Tibial nerve (tissue), 4 donors: ENCODE measurements around the gene PLCB4. TPM values are rescaled to one million over a fixed set of nuclear protein-coding genes. Genes with fewer than 3 reads are reported as not detected.

Experiments used
- DNase-seq, 2 donors: peaks; one replicate each; pipeline ENCODE4 v3.0.0-alpha.2; 2019; ENCODE audit warnings: low spot score in 2 of 2
- H3K27ac ChIP-seq, 4 donors: fragments of 200-600 bp; sonication (generic) in 3 of 4; one replicate each; pipeline ENCODE4 v1.5.1; 2017 to 2019; ENCODE audit warnings: mild to moderate bottlenecking in 1 of 4
- H3K27me3 ChIP-seq, 2 donors: fragments of 200-600 bp; sonication (generic) in 1 of 2; one replicate each; pipeline versions ENCODE4 v1.5.1 to v1.6.0; 2017 to 2019
- H3K36me3 ChIP-seq, 3 donors: fragments of 200-600 bp; sonication (generic); one replicate each; pipeline ENCODE4 v1.5.1; 2018 to 2019
- H3K4me1 ChIP-seq, 4 donors: fragments of 200-600 bp; sonication (generic) in 3 of 4; one replicate each; pipeline ENCODE4 v1.5.1; 2017 to 2019
- H3K4me3 ChIP-seq, 4 donors: fragments of 200-600 bp; sonication (generic) in 3 of 4; one replicate each; pipeline ENCODE4 v1.5.1; 2017 to 2019; ENCODE audit warnings: mild to moderate bottlenecking in 1 of 4, moderate library complexity in 1 of 4
- H3K9me3 ChIP-seq, 4 donors: fragments of 200-600 bp; sonication (generic) in 3 of 4; one replicate each; pipeline ENCODE4 v1.5.1; 2017 to 2019
- EP300 ChIP-seq, 2 donors: sonication (generic); formaldehyde crosslinking; IDR thresholded peaks; one replicate each; pipeline ENCODE4 v1.6.1; 2017; ENCODE audit warnings: antibody characterized with exemption in 2 of 2, mild to moderate bottlenecking in 1 of 2
- POLR2A ChIP-seq, 2 donors: fragments of 450-650 bp; IDR thresholded peaks; one replicate each; pipeline ENCODE4 v1.6.1; 2017; ENCODE audit warnings: antibody characterized with exemption in 2 of 2, mild to moderate bottlenecking in 2 of 2, moderate library complexity in 2 of 2
- WGBS, 2 donors: methylation state at CpG; one replicate each; pipeline ENCODE4 v1.1.5; 2018; 5-methylcytosine and 5-hydroxymethylcytosine counted together
- total RNA-seq, 4 donors: library from RNA; depleted of rRNA; stranded (reverse); fragments of >200 nt; gene quantifications; one replicate each; pipeline ENCODE4 v1.1.0, GENCODE V29; 2016
- TF ChIP-seq, protein P1 (sequence below), 5 experiments: fragments of 200-600 bp in 3 of 5; fragments of 450-650 bp in 2 of 5; sonication (generic) in 3 of 5; IDR thresholded peaks; one replicate each; pipeline ENCODE4 v1.5.1; 2016 to 2019; ENCODE audit warnings: antibody characterized with exemption in 5 of 5, mild to moderate bottlenecking in 3 of 5, moderate library complexity in 2 of 5

PLCB4 gene
- total RNA-seq, 4 donors from 2014 or later, result 35.7 to 52.9 (median 40.1) TPM

GRCh38 chr20:9413001-9413400 lies 344.1 kb downstream of the PLCB4 start:
- TF ChIP-seq, protein P1, sequence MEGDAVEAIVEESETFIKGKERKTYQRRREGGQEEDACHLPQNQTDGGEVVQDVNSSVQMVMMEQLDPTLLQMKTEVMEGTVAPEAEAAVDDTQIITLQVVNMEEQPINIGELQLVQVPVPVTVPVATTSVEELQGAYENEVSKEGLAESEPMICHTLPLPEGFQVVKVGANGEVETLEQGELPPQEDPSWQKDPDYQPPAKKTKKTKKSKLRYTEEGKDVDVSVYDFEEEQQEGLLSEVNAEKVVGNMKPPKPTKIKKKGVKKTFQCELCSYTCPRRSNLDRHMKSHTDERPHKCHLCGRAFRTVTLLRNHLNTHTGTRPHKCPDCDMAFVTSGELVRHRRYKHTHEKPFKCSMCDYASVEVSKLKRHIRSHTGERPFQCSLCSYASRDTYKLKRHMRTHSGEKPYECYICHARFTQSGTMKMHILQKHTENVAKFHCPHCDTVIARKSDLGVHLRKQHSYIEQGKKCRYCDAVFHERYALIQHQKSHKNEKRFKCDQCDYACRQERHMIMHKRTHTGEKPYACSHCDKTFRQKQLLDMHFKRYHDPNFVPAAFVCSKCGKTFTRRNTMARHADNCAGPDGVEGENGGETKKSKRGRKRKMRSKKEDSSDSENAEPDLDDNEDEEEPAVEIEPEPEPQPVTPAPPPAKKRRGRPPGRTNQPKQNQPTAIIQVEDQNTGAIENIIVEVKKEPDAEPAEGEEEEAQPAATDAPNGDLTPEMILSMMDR (IDR thresholded peaks at IDR 0.05), result no peak
- no peak for TF ChIP-seq POLR2A (IDR thresholded peaks at IDR 0.05)
- no peak for TF ChIP-seq EP300 (IDR thresholded peaks at IDR 0.05)
- 89% methylated on average over 9 to 10 of the region's 10 CpGs for WGBS, 2 donors
- Histone ChIP-seq H3K9me3 (no peaks in the 10 kb centered on the region), H3K4me1 (peaks cover 0 to 19% (median 2%) of the 10 kb centered on the region in 4 donors), H3K4me3 (no peak overlapping the region), H3K27me3 (no peaks in the 10 kb centered on the region), H3K36me3 (peaks cover 0 to 44% (median 0%) of the 10 kb centered on the region in 3 donors), H3K27ac (no peak overlapping the region)
- DNase-seq, result no peak

- H3K4me3 ChIP-seq, result no peak overlapping the region
- peaks cover 0 to 49% (median 0%) of the 10 kb centered on the region in 3 donors for H3K36me3 ChIP-seq
- no peaks in the 10 kb centered on the region for H3K4me1 ChIP-seq
- no peak overlapping the region for H3K27ac ChIP-seq
- TF ChIP-seq, protein P1 (IDR thresholded peaks at IDR 0.05), result no peak
- TF ChIP-seq EP300 (IDR thresholded peaks at IDR 0.05), result no peak
- no peak for TF ChIP-seq POLR2A (IDR thresholded peaks at IDR 0.05)
- WGBS, 2 donors, result 98% methylated on average over 2 of the region's 2 CpGs
- DNase-seq, result no peak
- H3K9me3 ChIP-seq, result no peaks in the 10 kb centered on the region
- no peaks in the 10 kb centered on the region for H3K27me3 ChIP-seq
Observed at GRCh38 chr20:9415426-9415825, 346.5 kb downstream of the PLCB4 start.

- no peaks in the 10 kb centered on the region for H3K27me3 ChIP-seq
- TF ChIP-seq POLR2A (IDR thresholded peaks at IDR 0.05), result no peak
- TF ChIP-seq EP300 (IDR thresholded peaks at IDR 0.05), result no peak
- TF ChIP-seq, protein P1 (IDR thresholded peaks at IDR 0.05), result no peak
- WGBS, 2 donors, result 89% methylated on average over 3 of the region's 3 CpGs
- DNase-seq, result no peak
- H3K36me3 ChIP-seq, result peaks cover 0 to 43% (median 0%) of the 10 kb centered on the region in 3 donors
- no peaks in the 10 kb centered on the region for H3K4me1 ChIP-seq
- H3K27ac ChIP-seq, result no peak overlapping the region
- H3K9me3 ChIP-seq, result no peaks in the 10 kb centered on the region
- H3K4me3 ChIP-seq, result no peak overlapping the region
Observed at GRCh38 chr20:9416421-9416820, 347.5 kb downstream of the PLCB4 start.

DNA sequence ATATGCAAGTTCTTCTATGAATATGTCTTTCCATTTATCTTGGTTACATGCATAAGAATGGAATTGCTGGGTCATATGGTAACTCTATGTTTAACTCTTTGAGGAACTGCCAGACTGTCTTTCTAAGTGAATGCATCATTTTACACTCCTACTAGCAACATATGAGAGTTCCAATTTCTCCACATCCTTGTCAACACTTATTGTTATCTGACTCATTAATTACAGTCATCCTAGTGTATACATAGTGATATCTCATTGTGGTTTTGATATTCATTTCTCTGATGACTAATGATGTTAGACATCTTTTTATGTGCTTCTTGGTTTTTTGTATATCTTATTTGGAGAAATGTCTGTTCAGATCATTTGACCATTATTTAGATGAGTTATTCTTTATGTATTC lies 348.8 kb downstream of the PLCB4 start:
- Histone ChIP-seq H3K27ac (no peak overlapping the region), H3K36me3 (peaks cover 0 to 43% (median 0%) of the 10 kb centered on the region in 3 donors), H3K4me1 (no peaks in the 10 kb centered on the region), H3K27me3 (no peaks in the 10 kb centered on the region), H3K4me3 (no peak overlapping the region), H3K9me3 (no peaks in the 10 kb centered on the region)
- no peak for DNase-seq
- TF ChIP-seq EP300 (IDR thresholded peaks at IDR 0.05) (no peak), POLR2A (IDR thresholded peaks at IDR 0.05) (no peak)
- TF ChIP-seq, protein P1 (IDR thresholded peaks at IDR 0.05), result no peak

- H3K4me1 ChIP-seq, result no peaks in the 10 kb centered on the region
- TF ChIP-seq POLR2A (IDR thresholded peaks at IDR 0.05), result no peak
- TF ChIP-seq, protein P1 (IDR thresholded peaks at IDR 0.05), result no peak
- TF ChIP-seq EP300 (IDR thresholded peaks at IDR 0.05), result no peak
- 50 to 64% methylated on average over 5 of the region's 5 CpGs for WGBS, 2 donors
- H3K36me3 ChIP-seq, result peaks cover 0 to 42% (median 0%) of the 10 kb centered on the region in 3 donors
- H3K9me3 ChIP-seq, result no peaks in the 10 kb centered on the region
- no peak overlapping the region for H3K4me3 ChIP-seq
- no peak for DNase-seq
- H3K27me3 ChIP-seq, result no peaks in the 10 kb centered on the region
- H3K27ac ChIP-seq, result no peak overlapping the region
Observed at GRCh38 chr20:9422321-9423057, 353.6 kb downstream of the PLCB4 start.
